Karpas-422 (cell line): Measurements from ENCODE around the gene QPRT. TPM values are rescaled to one million over a fixed set of nuclear protein-coding genes. Genes with fewer than 3 reads are reported as not detected.

ENCODE experiments used
- DNase-seq: peaks from one replicate; pipeline ENCODE4 v3.0.0-alpha.2; 2015
- H2AFZ ChIP-seq: fragments of 200-600 bp; sonication (generic); 2 replicates; pipeline ENCODE4 v1.6.1; 2014; ENCODE audit warnings: antibody characterized with exemption, low read length, mixed read lengths
- H3K27ac ChIP-seq: fragments of 200-600 bp; sonication (generic); 2 replicates; pipeline ENCODE4 v1.5.1; 2014; ENCODE audit warnings: mild to moderate bottlenecking, low read length, moderate library complexity
- H3K27me3 ChIP-seq: fragments of 200-600 bp; sonication (generic); 2 replicates; pipeline ENCODE4 v1.6.1; 2014; ENCODE audit warnings: low read length, mixed read lengths
- H3K36me3 ChIP-seq: fragments of 200-600 bp; sonication (generic); 2 replicates; pipeline ENCODE4 v1.6.1; 2014; ENCODE audit warnings: low read length, mixed read lengths; ENCODE audit not compliant: insufficient read depth
- H3K4me1 ChIP-seq: fragments of 200-600 bp; sonication (generic); 2 replicates; pipeline ENCODE4 v1.6.1; 2014; ENCODE audit warnings: mild to moderate bottlenecking, low read length, mixed read lengths
- H3K4me2 ChIP-seq: fragments of 200-600 bp; sonication (generic); 2 replicates; pipeline ENCODE4 v1.6.1; 2014; ENCODE audit warnings: low read length, low read depth, mild to moderate bottlenecking; ENCODE audit not compliant: poor library complexity, severe bottlenecking
- H3K4me3 ChIP-seq: fragments of 200-600 bp; sonication (generic); 2 replicates; pipeline ENCODE4 v1.5.1; 2014; ENCODE audit warnings: mild to moderate bottlenecking, antibody characterized with exemption, low read length, mixed read lengths
- H3K79me2 ChIP-seq: fragments of 200-600 bp; sonication (generic); 2 replicates; pipeline ENCODE4 v1.6.1; 2014; ENCODE audit warnings: mild to moderate bottlenecking, low read length, mixed read lengths
- H3K9ac ChIP-seq: fragments of 200-600 bp; sonication (generic); 2 replicates; pipeline ENCODE4 v1.6.0; 2014; ENCODE audit warnings: low read length
- H3K9me2 ChIP-seq: fragments of 200-600 bp; sonication (generic), shearing (Covaris generic); replicated peaks from 2 replicates; pipeline ENCODE4 v1.6.0; 2014; ENCODE audit warnings: mild to moderate bottlenecking, low read length, moderate library complexity; ENCODE audit not compliant: insufficient read depth
- H3K9me3 ChIP-seq: fragments of 300-700, 200-600 bp; sonication (generic); 2 replicates; pipeline ENCODE4 v1.6.1; 2014; ENCODE audit warnings: low read length, mixed read lengths
- H4K20me1 ChIP-seq: fragments of 200-600 bp; sonication (generic); 2 replicates; pipeline ENCODE4 v1.6.1; 2014; ENCODE audit warnings: mild to moderate bottlenecking, antibody characterized with exemption, low read length, low read depth; ENCODE audit not compliant: insufficient read depth
- total RNA-seq: library from RNA; depleted of rRNA; stranded (reverse); fragments of >200 nt; shearing (Covaris generic); gene quantifications from 2 replicates; pipeline ENCODE4 v1.2.3, GENCODE V29; 2014; ENCODE audit warnings: low replicate concordance

QPRT gene
- total RNA-seq, 1 experiment from 2014 or later = 39.6 TPM

GRCh38 chr16:29675811-29676643 is 3.0 kb upstream of the QPRT start:
- Histone ChIP-seq H3K9me3 (no peaks in the 10 kb centered on the region), H3K4me1 (peaks cover 42% of the 10 kb centered on the region), H2AFZ (peak overlapping the region; percentile 76; the same call in 1 of the 2 replicates), H3K4me2 (no peak overlapping the region), H4K20me1 (no peaks in the 10 kb centered on the region), H3K27ac (peak overlapping the region; percentile 62), H3K36me3 (no peaks in the 10 kb centered on the region), H3K9ac (0 out of 2 replicates have a peak overlapping the region, but pooled peaks have one; percentile 27), H3K9me2 (no peaks in the 10 kb centered on the region), H3K4me3 (no peak overlapping the region), H3K27me3 (no peaks in the 10 kb centered on the region), H3K79me2 (peaks cover 3% of the 10 kb centered on the region)
- DNase-seq = peak; percentile 88

- H3K9me3 ChIP-seq = no peaks in the 10 kb centered on the region
- H3K4me2 ChIP-seq = no peak overlapping the region
- H3K79me2 ChIP-seq = peaks cover 6% of the 10 kb centered on the region
- H3K36me3 ChIP-seq = no peaks in the 10 kb centered on the region
- no peaks in the 10 kb centered on the region for H4K20me1 ChIP-seq
- DNase-seq = no peak
- H3K27ac ChIP-seq = peak overlapping the region; percentile 98
- peaks cover 44% of the 10 kb centered on the region for H3K4me1 ChIP-seq
- no peaks in the 10 kb centered on the region for H3K9me2 ChIP-seq
- no peak overlapping the region for H3K4me3 ChIP-seq
- H3K27me3 ChIP-seq = no peaks in the 10 kb centered on the region
- no peak overlapping the region for H3K9ac ChIP-seq
- no peak overlapping the region for H2AFZ ChIP-seq
These were observed 1.8 kb upstream of the QPRT start for GRCh38 chr16:29676989-29677785.

- no peaks in the 10 kb centered on the region for H4K20me1 ChIP-seq
- no peaks in the 10 kb centered on the region for H3K9me2 ChIP-seq
- no peak for DNase-seq
- H3K79me2 ChIP-seq = peaks cover 6% of the 10 kb centered on the region
- peak overlapping the region; percentile 66 for H3K4me3 ChIP-seq
- H3K4me1 ChIP-seq = peaks cover 44% of the 10 kb centered on the region
- no peaks in the 10 kb centered on the region for H3K27me3 ChIP-seq
- H3K36me3 ChIP-seq = no peaks in the 10 kb centered on the region
- H3K27ac ChIP-seq = peak overlapping the region; percentile 98
- no peak overlapping the region; the same call in 1 of the 2 replicates for H2AFZ ChIP-seq
- H3K4me2 ChIP-seq = peak overlapping the region; percentile 82
- peak overlapping the region; percentile 84 for H3K9ac ChIP-seq
- no peaks in the 10 kb centered on the region for H3K9me3 ChIP-seq
These were observed 1.2 kb downstream of the QPRT start for GRCh38 chr16:29680180-29680598.

- H3K4me3 ChIP-seq = no peak overlapping the region
- H3K27ac ChIP-seq = no peak overlapping the region
- H3K27me3 ChIP-seq = no peaks in the 10 kb centered on the region
- no peaks in the 10 kb centered on the region for H3K9me2 ChIP-seq
- no peaks in the 10 kb centered on the region for H3K36me3 ChIP-seq
- H3K9me3 ChIP-seq = no peaks in the 10 kb centered on the region
- DNase-seq = no peak
- H3K9ac ChIP-seq = no peak overlapping the region
- H3K4me2 ChIP-seq = no peak overlapping the region
- H3K4me1 ChIP-seq = peaks cover 40% of the 10 kb centered on the region
- no peaks in the 10 kb centered on the region for H4K20me1 ChIP-seq
- H2AFZ ChIP-seq = no peak overlapping the region
- peaks cover 6% of the 10 kb centered on the region for H3K79me2 ChIP-seq
These were observed 4.6 kb downstream of the QPRT start for GRCh38 chr16:29683543-29684090.

GRCh38 chr16:29684679-29685078 is 5.7 kb downstream of the QPRT start:
- H2AFZ ChIP-seq = no peak overlapping the region
- DNase-seq = no peak
- no peaks in the 10 kb centered on the region for H4K20me1 ChIP-seq
- no peaks in the 10 kb centered on the region for H3K27me3 ChIP-seq
- peaks cover 6% of the 10 kb centered on the region for H3K79me2 ChIP-seq
- H3K27ac ChIP-seq = no peak overlapping the region
- H3K9me2 ChIP-seq = no peaks in the 10 kb centered on the region
- no peaks in the 10 kb centered on the region for H3K9me3 ChIP-seq
- peaks cover 29% of the 10 kb centered on the region for H3K4me1 ChIP-seq
- no peaks in the 10 kb centered on the region for H3K36me3 ChIP-seq
- no peak overlapping the region for H3K4me2 ChIP-seq
- no peak overlapping the region for H3K4me3 ChIP-seq
- H3K9ac ChIP-seq = no peak overlapping the region

- Histone ChIP-seq H4K20me1 (no peaks in the 10 kb centered on the region), H2AFZ (no peak overlapping the region), H3K4me2 (no peak overlapping the region), H3K9me3 (no peaks in the 10 kb centered on the region), H3K27me3 (no peaks in the 10 kb centered on the region), H3K9ac (peak overlapping the region; percentile 16; the same call in 1 of the 2 replicates), H3K4me1 (peaks cover 19% of the 10 kb centered on the region), H3K79me2 (no peaks in the 10 kb centered on the region; the same call in 1 of the 2 replicates), H3K36me3 (no peaks in the 10 kb centered on the region), H3K9me2 (no peaks in the 10 kb centered on the region), H3K4me3 (no peak overlapping the region), H3K27ac (peak overlapping the region; percentile 20)
- no peak for DNase-seq
These were observed 7.9 kb downstream of the QPRT start for GRCh38 chr16:29686740-29687332.

GRCh38 chr16:29687755-29688154 is 8.8 kb downstream of the QPRT start:
- Histone ChIP-seq H4K20me1 (no peaks in the 10 kb centered on the region), H3K27me3 (no peaks in the 10 kb centered on the region), H3K9me2 (no peaks in the 10 kb centered on the region), H3K36me3 (no peaks in the 10 kb centered on the region), H3K4me3 (no peak overlapping the region), H3K9me3 (no peaks in the 10 kb centered on the region), H2AFZ (no peak overlapping the region), H3K4me2 (no peak overlapping the region), H3K27ac (peak overlapping the region; percentile 20; the same call in 1 of the 2 replicates), H3K79me2 (no peaks in the 10 kb centered on the region), H3K4me1 (peaks cover 20% of the 10 kb centered on the region), H3K9ac (no peak overlapping the region)
- DNase-seq = no peak
